Caki2 (cell line): Measurements from ENCODE around the gene MRPL9. TPM values are rescaled to one million over a fixed set of nuclear protein-coding genes. Genes with fewer than 3 reads are reported as not detected.

ENCODE experiments used
- DNase-seq: peaks from one replicate; pipeline ENCODE4 v3.0.0-alpha.2; 2015; ENCODE audit warnings: low read depth
- in situ Hi-C: cut with HindIII; loops from 2 replicates; pipeline ENCODE4 v1.10.0; 2016; ENCODE audit warnings: low sequenced_read_pairs, low pct_unique_long_range_greater_than_20kb, mixed read lengths
- total RNA-seq: library from RNA; depleted of rRNA; stranded (reverse); fragments of >200 nt; shearing (Covaris generic); gene quantifications from 2 replicates; pipeline ENCODE4 v1.2.3, GENCODE V29; 2014; ENCODE audit warnings: low replicate concordance; rRNA removed

Gene MRPL9
- total RNA-seq, result 145 and 162 TPM in 2 replicates

- in situ Hi-C loops, result no loop called here
- DNase-seq, result peak; percentile 78
Measured at GRCh38 chr1:151762941-151763921, at the start of gene MRPL9. Gene MRPL9, minus strand, starts transcription at chr1:151763496. Its CDS starts 17 bp downstream, at chr1:151763479.

DNA sequence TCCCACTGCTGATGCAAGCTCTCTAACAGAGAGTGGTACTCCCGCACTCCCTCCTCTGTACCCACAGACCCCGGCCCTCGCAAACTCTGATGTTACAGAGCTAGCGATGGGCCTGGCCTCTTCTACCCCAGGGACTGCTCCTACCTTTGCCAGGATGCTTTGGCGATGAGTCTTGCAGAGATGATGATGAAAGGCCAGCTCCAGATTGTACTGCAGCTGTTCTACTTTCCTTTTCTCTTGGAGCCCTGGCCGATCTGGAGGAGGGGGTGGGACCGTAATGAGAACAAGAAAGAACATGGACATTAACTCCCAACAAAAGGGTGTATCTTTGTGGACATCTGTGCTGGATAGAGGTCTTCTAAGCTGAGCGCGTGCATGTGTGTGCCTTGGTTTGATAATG, 47.9 kb upstream of the MRPL9 start:
- in situ Hi-C loops, result no loop called here
- no peak for DNase-seq

DNA sequence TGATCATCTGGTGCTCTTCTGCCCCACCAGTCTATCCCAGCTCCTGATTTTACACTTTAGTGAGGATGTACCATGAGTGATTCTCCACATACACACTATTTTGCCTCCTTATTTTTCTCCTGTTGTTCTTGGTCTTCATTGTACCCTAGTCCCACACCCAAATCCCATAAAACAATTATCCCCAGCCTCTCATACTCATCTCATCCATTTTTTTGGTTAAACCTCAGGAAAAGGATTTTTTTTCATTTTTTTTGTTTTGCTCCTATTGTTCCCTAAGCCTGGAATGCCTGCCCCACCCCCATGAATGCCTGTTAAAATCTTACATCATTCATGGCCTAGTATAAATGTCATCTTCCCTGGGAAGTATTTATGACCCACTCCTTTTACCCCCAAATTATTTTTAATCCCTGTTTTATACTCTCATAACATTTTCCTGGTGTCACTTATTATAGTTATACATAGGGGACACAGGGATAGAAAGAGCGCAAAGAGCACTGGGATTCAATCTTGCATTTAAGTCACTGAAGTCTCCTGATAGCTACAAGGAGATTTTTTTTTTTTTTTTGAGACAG, 46.8 kb upstream of the MRPL9 start:
- no peak for DNase-seq
- in situ Hi-C loops, result no loop called here

DNA sequence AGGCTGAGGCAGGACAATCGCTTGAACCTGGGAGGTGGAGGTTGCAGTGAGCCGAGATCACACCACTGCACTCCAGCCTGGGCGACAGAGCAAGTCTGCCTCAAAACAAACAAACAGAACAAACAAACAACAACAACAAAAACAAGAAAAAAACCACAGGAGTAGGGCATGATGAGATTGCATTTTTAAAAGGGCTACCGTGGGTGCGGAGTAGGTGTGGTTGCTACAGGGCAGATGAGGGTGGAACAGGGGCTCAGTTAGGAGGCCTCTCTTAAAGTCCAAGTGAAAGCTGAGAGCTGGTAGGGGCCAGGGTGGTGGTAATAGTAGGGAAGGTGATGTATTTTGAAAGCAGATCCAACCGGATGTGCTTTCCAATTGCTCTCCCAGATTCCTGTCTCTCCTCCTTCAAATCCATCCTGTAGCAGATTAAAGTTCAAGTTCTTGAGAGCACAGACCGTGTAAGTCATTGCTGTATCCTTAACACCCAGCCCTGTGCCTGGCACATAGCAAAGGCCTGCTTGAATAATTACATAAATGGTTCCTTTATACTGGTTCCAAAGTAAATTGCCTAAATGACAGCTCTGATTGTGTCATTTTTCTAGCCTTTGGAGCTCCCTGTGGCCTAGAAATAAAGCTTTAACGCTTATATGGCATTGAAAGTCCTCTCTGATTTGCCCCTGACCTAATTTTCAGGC, 46.1 kb upstream of the MRPL9 start:
- no peak for DNase-seq
- in situ Hi-C loops, result no loop called here

DNA sequence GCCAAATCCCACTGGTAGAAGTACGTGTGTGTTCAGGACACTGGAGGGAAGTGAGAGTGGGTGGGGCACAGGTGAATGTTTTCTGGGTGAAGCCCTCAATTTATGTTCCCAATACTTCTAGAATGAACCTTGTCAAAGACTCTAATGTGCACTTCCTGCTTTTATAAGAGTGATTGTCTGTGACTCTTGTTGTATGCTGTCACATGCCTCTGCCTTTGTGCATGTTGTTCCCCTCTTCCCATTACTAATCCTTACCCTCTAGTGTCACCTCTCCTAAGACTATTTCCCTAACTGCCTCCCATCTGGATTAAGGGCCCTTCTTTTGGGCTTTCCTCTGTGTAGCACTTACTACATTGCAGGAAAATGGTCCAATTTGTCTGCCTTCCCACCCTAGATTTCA, 44.5 kb upstream of the MRPL9 start:
- in situ Hi-C loops, result no loop called here
- no peak for DNase-seq

DNA sequence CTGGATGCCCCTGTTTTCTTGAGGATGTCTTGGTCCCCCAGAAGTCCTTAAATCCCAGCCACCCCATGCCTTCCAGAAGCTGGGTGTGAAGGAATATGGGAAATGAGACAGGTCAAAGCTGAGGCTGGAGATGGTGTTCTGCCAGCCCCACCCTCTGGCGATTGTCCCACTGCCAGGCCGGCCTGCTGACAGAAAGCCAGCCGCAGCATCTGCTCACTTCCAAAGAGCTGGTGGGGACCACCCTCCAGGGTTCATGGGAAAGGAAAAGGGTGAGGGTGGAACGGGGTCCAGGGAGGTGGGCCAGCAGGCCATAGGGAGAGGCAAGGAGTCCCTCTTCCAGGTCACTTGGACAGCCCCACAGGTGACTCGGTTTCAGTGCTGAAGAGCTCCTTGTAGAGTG, 43.8 kb upstream of the MRPL9 start:
- in situ Hi-C loops, result no loop called here
- no peak for DNase-seq

GRCh38 chr1:151806170-151806569, 42.9 kb upstream of the MRPL9 start:
- DNase-seq, result no peak
- in situ Hi-C loops, result no loop called here

DNA sequence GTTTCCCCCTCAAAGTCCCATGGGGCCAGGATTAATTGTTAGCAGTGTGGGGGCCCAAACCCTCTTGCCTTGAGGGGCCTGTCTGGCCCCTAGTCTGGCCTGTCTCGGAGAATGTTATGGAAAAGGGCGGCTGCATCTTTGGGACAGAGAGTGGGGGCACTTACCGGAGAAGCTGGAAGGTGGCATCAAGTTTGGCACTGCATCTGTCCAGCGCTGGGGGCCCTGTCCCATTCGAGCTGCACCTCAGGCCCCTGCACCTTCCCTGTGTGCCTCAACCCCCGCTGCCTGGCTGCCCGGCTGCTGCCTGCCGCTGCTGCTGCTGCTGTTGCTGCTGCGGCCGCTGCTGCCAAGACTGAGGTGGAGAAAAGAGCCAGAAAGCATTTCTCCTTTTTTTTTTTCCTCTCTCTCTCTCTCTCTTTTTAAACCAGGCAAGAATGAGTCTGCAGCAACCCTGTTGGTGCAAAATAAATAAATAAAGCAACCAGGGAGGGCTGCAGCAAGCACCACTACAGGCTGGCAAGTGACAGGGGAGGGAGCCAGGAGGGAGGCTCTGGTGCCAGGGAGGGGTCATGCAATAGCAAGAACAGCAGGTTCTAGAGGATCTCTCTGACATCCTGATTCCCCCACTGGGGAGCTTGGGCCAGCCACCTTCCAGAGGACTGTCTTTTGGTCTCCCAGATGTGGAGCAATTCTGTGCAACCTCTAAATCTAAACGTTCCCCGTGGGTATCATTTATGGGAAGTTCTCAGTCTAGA, 41.9 kb upstream of the MRPL9 start, which contains the start of gene LINGO4:
Gene LINGO4, minus strand, starts transcription at position 354 of the 755 bp plus-strand sequence. CDS start 2,715 bp downstream, outside the sequence.
- in situ Hi-C loops, result no loop called here
- DNase-seq, result no peak

DNA sequence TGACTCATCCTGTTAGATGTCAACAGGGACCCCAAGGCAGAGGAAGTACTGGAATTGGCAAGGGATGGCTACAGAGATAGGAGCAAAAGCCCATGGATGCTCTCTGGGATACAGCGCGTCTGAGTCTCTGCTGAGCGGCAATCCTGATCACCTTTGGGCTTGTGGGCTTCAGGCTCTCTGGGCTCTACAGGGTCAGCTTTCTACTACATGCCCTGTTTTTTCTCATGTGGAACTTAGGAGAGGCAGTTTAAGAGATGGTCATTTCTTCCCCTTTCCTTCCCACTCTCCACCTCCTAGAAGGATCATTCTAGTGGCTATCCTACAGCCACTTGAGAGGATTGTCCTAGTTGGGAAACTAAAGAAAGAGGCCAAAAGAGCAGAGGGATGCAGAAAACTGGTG, 40.6 kb upstream of the MRPL9 start:
- DNase-seq, result no peak
- in situ Hi-C loops, result no loop called here

GRCh38 chr1:151803164-151803563, 39.9 kb upstream of the MRPL9 start:
- in situ Hi-C loops, result no loop called here
- no peak for DNase-seq

DNA sequence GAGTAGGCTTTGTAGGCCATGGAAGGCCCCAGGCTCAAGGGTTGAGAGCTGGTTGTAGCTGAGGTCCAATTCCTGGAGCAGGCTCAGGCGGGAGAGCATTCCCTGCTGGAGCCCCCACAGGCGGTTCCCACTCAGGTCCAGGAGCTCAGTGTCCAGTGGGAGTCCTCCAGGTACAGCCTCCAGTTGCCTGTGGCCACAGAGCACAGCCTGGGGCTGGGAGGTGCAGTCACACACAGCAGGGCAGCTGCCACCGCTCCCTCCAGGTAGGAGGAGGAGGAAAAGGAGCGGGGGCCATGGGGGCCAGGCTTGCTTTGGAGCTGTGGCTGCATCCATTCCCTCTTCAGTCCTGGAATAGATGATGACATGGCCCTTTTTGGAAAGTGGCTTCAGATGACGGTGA, 39.1 kb upstream of the MRPL9 start:
- in situ Hi-C loops, result no loop called here
- DNase-seq, result no peak

- no peak for DNase-seq
- in situ Hi-C loops, result no loop called here
Measured at GRCh38 chr1:151801846-151802245, 38.5 kb upstream of the MRPL9 start.

GRCh38 chr1:151801310-151801820, 38.1 kb upstream of the MRPL9 start:
- no peak for DNase-seq
- in situ Hi-C loops, result no loop called here

DNA sequence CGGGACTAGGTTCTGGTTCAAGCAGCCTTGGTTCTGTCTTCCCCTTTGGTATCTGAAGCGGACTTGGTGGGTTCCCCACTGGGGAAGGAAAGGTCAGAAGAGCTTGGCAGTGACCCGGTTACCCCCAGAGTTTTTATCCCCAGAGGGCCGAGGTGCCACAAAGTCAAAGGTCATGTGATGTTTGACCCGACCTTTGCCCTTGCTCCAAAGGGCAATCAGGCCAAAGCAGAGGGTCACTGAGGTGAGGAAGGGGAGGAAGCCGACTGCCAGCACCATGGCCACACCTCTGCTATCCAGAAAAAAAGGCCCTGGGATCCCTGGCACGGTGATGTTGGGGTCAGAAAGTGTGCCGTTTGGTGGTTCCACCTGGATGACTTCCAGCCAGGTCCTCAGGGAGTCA, 37.5 kb upstream of the MRPL9 start:
- in situ Hi-C loops, result no loop called here
- DNase-seq, result no peak

- DNase-seq, result no peak
- in situ Hi-C loops, result no loop called here
Measured at GRCh38 chr1:151799179-151800022, 36.1 kb upstream of the MRPL9 start.

DNA sequence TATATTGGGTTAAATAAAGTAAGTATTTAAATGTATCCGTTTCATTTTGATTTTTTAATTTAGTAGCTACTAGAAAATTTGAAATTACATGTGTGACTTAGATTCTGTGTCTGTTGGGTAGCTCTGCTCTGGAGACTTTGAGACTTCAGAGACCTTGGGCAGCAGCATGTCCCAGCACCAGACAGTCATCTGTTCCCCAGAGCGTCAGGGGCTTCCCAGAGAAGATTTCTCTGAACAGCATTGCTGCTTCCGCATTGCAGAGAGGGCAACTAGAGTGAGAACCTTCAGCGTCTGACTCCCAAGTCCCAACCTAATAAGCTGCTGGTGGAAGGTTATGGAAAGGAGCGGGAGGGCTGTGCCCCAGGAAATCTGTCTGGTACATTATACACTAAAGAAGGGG, 35.3 kb upstream of the MRPL9 start:
- DNase-seq, result no peak
- in situ Hi-C loops, result no loop called here

DNA sequence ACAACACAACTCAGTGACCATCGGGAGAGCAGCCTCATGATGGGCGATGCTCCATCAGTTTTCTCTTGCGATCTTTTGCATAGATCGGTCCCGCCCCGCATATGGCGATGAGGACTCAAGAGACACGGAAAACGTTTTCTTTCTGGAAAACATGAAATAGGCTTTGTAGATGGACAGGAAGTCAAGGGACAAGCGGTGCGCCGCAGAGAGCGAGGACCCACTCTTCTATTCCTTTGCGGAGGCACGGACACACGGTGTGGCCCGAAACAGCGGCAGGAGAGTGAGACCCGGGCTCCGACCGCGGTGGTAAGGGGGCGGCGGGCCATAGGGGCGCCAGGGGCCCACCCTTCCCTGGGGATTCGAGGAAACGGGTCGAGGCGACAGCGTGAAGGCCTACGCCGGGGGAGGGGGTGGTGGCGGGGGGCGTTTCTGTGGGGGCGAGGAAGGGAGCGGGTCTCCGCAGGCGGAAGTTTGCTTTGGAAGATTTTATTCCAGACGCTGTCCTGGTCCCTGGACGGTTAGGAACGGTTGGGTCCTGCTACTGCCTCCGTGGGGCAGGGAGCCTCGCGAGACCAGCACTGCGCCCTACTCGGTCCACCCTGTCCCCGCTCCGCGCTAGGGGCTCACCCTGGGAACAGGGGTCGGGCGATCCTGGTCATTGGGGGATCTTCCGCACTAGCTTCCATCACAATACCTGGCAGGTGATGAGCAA, 27.8 kb upstream of the MRPL9 start:
- in situ Hi-C loops, result no loop called here

More for the DNA sequence above, 27.8 kb upstream of the MRPL9 start:
- no peak for DNase-seq
